ENCODE data around the gene LRP6.
"Not testable (repeated sequence)": the region's sequence is repeated elsewhere in the genome, so short reads cannot be mapped to it uniquely, and the experiment has no call there.

The LRP6 gene

GRCh38 chr12:12171991-12172511, 94.8 kb downstream of the LRP6 start:
- FAIRE-seq, result no peak

- FAIRE-seq, result no peak
Measured at GRCh38 chr12:12167847-12168246, 99.0 kb downstream of the LRP6 start.

- FAIRE-seq, result no peak
Measured at GRCh38 chr12:12166751-12167150, 100.1 kb downstream of the LRP6 start.

- no peak for FAIRE-seq
Measured at GRCh38 chr12:12159988-12160387, 106.9 kb downstream of the LRP6 start.

- FAIRE-seq, result no peak
Measured at GRCh38 chr12:12158858-12159257, 108.0 kb downstream of the LRP6 start.

- no peak for FAIRE-seq
Measured at GRCh38 chr12:12157424-12157823, 109.4 kb downstream of the LRP6 start.

- FAIRE-seq, result no peak
Measured at GRCh38 chr12:12156828-12157227, 110.0 kb downstream of the LRP6 start.

- no peak for FAIRE-seq
Measured at GRCh38 chr12:12156116-12156515, 110.7 kb downstream of the LRP6 start.

GRCh38 chr12:12153596-12153995, 113.2 kb downstream of the LRP6 start:
- no peak for FAIRE-seq

GRCh38 chr12:12147111-12147510, 119.7 kb downstream of the LRP6 start:
- no peak for FAIRE-seq

- not testable (repeated sequence) for FAIRE-seq
Measured at GRCh38 chr12:12144531-12144930, 122.3 kb downstream of the LRP6 start.

GRCh38 chr12:12141000-12141399, 125.8 kb downstream of the LRP6 start:
- FAIRE-seq, result no peak

- FAIRE-seq, result no peak
Measured at GRCh38 chr12:12138203-12139154, 128.4 kb downstream of the LRP6 start.

- no peak for FAIRE-seq
Measured at GRCh38 chr12:12133785-12134184, 133.1 kb downstream of the LRP6 start.

- FAIRE-seq, result no peak
Measured at GRCh38 chr12:12133259-12133658, 133.6 kb downstream of the LRP6 start.

- FAIRE-seq, result no peak
Measured at GRCh38 chr12:12128670-12129069, 138.2 kb downstream of the LRP6 start.

GRCh38 chr12:12127304-12127703, 139.5 kb downstream of the LRP6 start:
- no peak for FAIRE-seq

- no peak for FAIRE-seq
Measured at GRCh38 chr12:12126551-12126950, 140.3 kb downstream of the LRP6 start.

- FAIRE-seq, result no peak
Measured at GRCh38 chr12:12123036-12123604, 143.7 kb downstream of the LRP6 start.

- no peak for FAIRE-seq
Measured at GRCh38 chr12:12121061-12121460, 145.8 kb downstream of the LRP6 start.

GRCh38 chr12:12116677-12117076, 150.2 kb downstream of the LRP6 start:
- FAIRE-seq, result no peak

- FAIRE-seq, result no peak
Measured at GRCh38 chr12:12115514-12115913, 151.3 kb downstream of the LRP6 start.

- FAIRE-seq, result not testable (repeated sequence)
Measured at GRCh38 chr12:12110923-12111555, 155.8 kb downstream of the LRP6 start.
